ENCODE measurements around the gene TNS3.

TNS3 gene

GRCh38 chr7:47381134-47381495, 200.8 kb downstream of the TNS3 start:
- no peak for DNase-seq
- H3K27ac ChIP-seq (ENCODE audit: low read length): no peak overlapping the region
- peaks cover 23% of the 10 kb centered on the region for H4K20me1 ChIP-seq (ENCODE audit: insufficient read depth, low read length)
- no peak overlapping the region for H2AFZ ChIP-seq (ENCODE audit: low read length)
- H3K9ac ChIP-seq (ENCODE audit: low read length): no peak overlapping the region
- no peak overlapping the region for H3K4me3 ChIP-seq (ENCODE audit: low read length)
- no peaks in the 10 kb centered on the region for H3K27me3 ChIP-seq (replicated peaks; ENCODE audit: insufficient read depth, low read length)
- peaks cover 99% of the 10 kb centered on the region for H3K79me2 ChIP-seq (ENCODE audit: low read length)
- H3K9me3 ChIP-seq (replicated peaks; ENCODE audit: insufficient read depth, low read length): no peaks in the 10 kb centered on the region
- no peak overlapping the region for H3K4me2 ChIP-seq (ENCODE audit: low read depth, low read length)
- no peaks in the 10 kb centered on the region for H3K4me1 ChIP-seq (ENCODE audit: low read length)
- no peaks in the 10 kb centered on the region for H3F3A ChIP-seq (ENCODE audit: insufficient read depth, low read length)
- H3K36me3 ChIP-seq (replicated peaks; ENCODE audit: insufficient read depth, low read length): peaks cover 20% of the 10 kb centered on the region
- TF ChIP-seq EZH2phosphoT487 (IDR thresholded peaks at IDR 0.05; ENCODE audit: low read length) (no peak), EZH2 (optimal IDR thresholded peaks at IDR 0.05; ENCODE audit: low read depth, low read length) (no peak), CTCF (IDR thresholded peaks at IDR 0.05; ENCODE audit: low read length) (no peak)
- H3K9me2 ChIP-seq (replicated peaks; ENCODE audit: insufficient read depth, low read length): no peaks in the 10 kb centered on the region

DNA sequence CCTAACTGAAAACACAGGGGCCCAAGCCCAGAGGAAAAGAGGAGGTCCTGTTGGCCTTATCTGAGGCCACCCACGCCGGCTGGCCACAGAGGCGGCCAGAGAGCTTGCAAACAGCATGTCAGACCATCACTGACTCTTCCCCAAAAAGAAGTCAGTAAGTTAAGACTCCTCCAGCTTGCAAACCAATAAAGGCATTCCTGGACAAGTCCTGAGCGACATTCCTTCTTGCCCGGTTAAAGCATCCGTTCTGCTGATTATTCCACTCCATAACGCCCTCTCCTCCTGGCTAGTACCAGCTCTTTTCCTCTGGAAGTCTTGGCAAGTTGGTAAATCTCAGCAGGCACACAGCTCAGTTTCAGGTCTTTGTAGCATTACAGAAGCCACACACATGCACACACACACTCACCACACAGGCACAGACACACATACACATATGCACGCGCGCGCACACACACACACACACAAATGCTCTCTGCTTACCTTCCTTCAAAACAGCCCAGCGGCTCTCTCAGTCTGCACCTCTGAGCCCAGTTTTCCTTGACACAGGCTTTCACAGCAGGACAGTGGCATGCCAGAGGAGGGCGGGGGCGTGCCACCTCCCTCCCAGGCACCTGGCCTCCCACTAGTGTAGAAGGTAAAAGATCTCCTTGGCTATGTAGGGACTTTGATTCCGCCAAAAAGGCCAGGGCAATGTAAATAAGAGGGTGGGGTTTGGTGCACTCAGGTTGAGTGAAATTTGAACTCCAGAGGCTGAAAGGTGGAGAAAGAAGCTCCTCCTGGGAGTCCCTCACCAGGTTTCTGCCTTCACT, 201.4 kb downstream of the TNS3 start:
- no peaks in the 10 kb centered on the region for H3K27me3 ChIP-seq (replicated peaks; ENCODE audit: insufficient read depth, low read length)
- no peak for TF ChIP-seq CTCF (IDR thresholded peaks at IDR 0.05; ENCODE audit: low read length)
- TF ChIP-seq EZH2 (optimal IDR thresholded peaks at IDR 0.05; ENCODE audit: low read depth, low read length): no peak
- TF ChIP-seq EZH2phosphoT487 (IDR thresholded peaks at IDR 0.05; ENCODE audit: low read length): no peak
- H3K4me2 ChIP-seq (ENCODE audit: low read depth, low read length): no peak overlapping the region
- H3K79me2 ChIP-seq (ENCODE audit: low read length): peaks cover 99% of the 10 kb centered on the region
- no peak overlapping the region for H3K4me3 ChIP-seq (ENCODE audit: low read length)
- no peaks in the 10 kb centered on the region for H3F3A ChIP-seq (ENCODE audit: insufficient read depth, low read length)
- H3K9me2 ChIP-seq (replicated peaks; ENCODE audit: insufficient read depth, low read length): no peaks in the 10 kb centered on the region
- no peak overlapping the region for H3K27ac ChIP-seq (ENCODE audit: low read length)
- no peak for DNase-seq
- no peaks in the 10 kb centered on the region for H3K4me1 ChIP-seq (ENCODE audit: low read length)
- no peaks in the 10 kb centered on the region for H3K9me3 ChIP-seq (replicated peaks; ENCODE audit: insufficient read depth, low read length)
- no peak overlapping the region for H2AFZ ChIP-seq (ENCODE audit: low read length)
- H4K20me1 ChIP-seq (ENCODE audit: insufficient read depth, low read length): peaks cover 23% of the 10 kb centered on the region
- H3K36me3 ChIP-seq (replicated peaks; ENCODE audit: insufficient read depth, low read length): peaks cover 20% of the 10 kb centered on the region
- H3K9ac ChIP-seq (ENCODE audit: low read length): no peak overlapping the region

GRCh38 chr7:47379629-47380324, 202.1 kb downstream of the TNS3 start:
- Histone ChIP-seq H3K9ac (ENCODE audit: low read length) (no peak overlapping the region), H3K27me3 (replicated peaks; ENCODE audit: insufficient read depth, low read length) (no peaks in the 10 kb centered on the region), H3F3A (ENCODE audit: insufficient read depth, low read length) (no peaks in the 10 kb centered on the region), H3K4me2 (ENCODE audit: low read depth, low read length) (no peak overlapping the region), H3K9me2 (replicated peaks; ENCODE audit: insufficient read depth, low read length) (no peaks in the 10 kb centered on the region), H3K9me3 (replicated peaks; ENCODE audit: insufficient read depth, low read length) (no peaks in the 10 kb centered on the region), H3K27ac (ENCODE audit: low read length) (no peak overlapping the region), H3K36me3 (replicated peaks; ENCODE audit: insufficient read depth, low read length) (peaks cover 15% of the 10 kb centered on the region), H3K4me3 (ENCODE audit: low read length) (no peak overlapping the region), H3K4me1 (ENCODE audit: low read length) (no peaks in the 10 kb centered on the region), H4K20me1 (ENCODE audit: insufficient read depth, low read length) (peaks cover 22% of the 10 kb centered on the region), H2AFZ (ENCODE audit: low read length) (no peak overlapping the region), H3K79me2 (ENCODE audit: low read length) (peaks cover 99% of the 10 kb centered on the region)
- TF ChIP-seq EZH2phosphoT487 (IDR thresholded peaks at IDR 0.05; ENCODE audit: low read length) (no peak), CTCF (IDR thresholded peaks at IDR 0.05; ENCODE audit: low read length) (no peak), EZH2 (optimal IDR thresholded peaks at IDR 0.05; ENCODE audit: low read depth, low read length) (no peak)
- DNase-seq: no peak
